HEK293T (cell line): Measurements from ENCODE around the gene RAPGEF5.

ENCODE experiments used
- ARNT ChIP-seq: fragments of 450-650 bp; IDR thresholded peaks from 2 replicates; pipeline ENCODE4 v1.6.1; 2017; ENCODE audit warnings: mild to moderate bottlenecking
- BHLHE40 ChIP-seq: fragments of 450-650 bp; IDR thresholded peaks from 2 replicates; pipeline ENCODE4 v1.6.1; 2016; ENCODE audit warnings: mild to moderate bottlenecking, moderate library complexity, borderline replicate concordance
- FOXA1 ChIP-seq: fragments of 450-650 bp; IDR thresholded peaks from 2 replicates; pipeline ENCODE4 v1.6.1; 2016; ENCODE audit warnings: mild to moderate bottlenecking
- FOXK2 ChIP-seq: fragments of 450-650 bp; IDR thresholded peaks from 2 replicates; pipeline ENCODE4 v1.6.1; 2016; ENCODE audit warnings: mild to moderate bottlenecking
- FOXM1 ChIP-seq: fragments of 450-650 bp; IDR thresholded peaks from 2 replicates; pipeline ENCODE4 v1.6.1; 2017; ENCODE audit warnings: mild to moderate bottlenecking, borderline replicate concordance
- HDGF ChIP-seq: fragments of 450-650 bp; IDR thresholded peaks from 2 replicates; pipeline ENCODE4 v1.6.1; 2017; ENCODE audit warnings: antibody characterized with exemption, borderline replicate concordance
- L3MBTL2 ChIP-seq: fragments of 450-650 bp; conservative IDR thresholded peaks from 2 replicates; pipeline ENCODE4 v1.6.1; 2016; ENCODE audit warnings: mild to moderate bottlenecking
- LEF1 ChIP-seq: fragments of 450-650 bp; IDR thresholded peaks from 2 replicates; pipeline ENCODE4 v1.6.1; 2017; ENCODE audit warnings: mild to moderate bottlenecking, borderline replicate concordance
- NFRKB ChIP-seq: fragments of 450-650 bp; IDR thresholded peaks from 2 replicates; pipeline ENCODE4 v1.6.1; 2016; ENCODE audit warnings: mild to moderate bottlenecking, moderate library complexity
- PKNOX1 ChIP-seq: fragments of 450-650 bp; IDR thresholded peaks from 2 replicates; pipeline ENCODE4 v1.6.1; 2016
- SP1 ChIP-seq: fragments of 450-650 bp; IDR thresholded peaks from 2 replicates; pipeline ENCODE4 v1.6.1; 2017
- SUZ12 ChIP-seq: fragments of 450-650 bp; IDR thresholded peaks from 2 replicates; pipeline ENCODE4 v1.6.1; 2016; ENCODE audit warnings: mild to moderate bottlenecking
- TARDBP ChIP-seq: fragments of 450-650 bp; IDR thresholded peaks from 2 replicates; pipeline ENCODE4 v1.6.1; 2016
- ZNF384 ChIP-seq: fragments of 450-650 bp; IDR thresholded peaks from 2 replicates; pipeline ENCODE4 v1.6.1; 2016

DNA sequence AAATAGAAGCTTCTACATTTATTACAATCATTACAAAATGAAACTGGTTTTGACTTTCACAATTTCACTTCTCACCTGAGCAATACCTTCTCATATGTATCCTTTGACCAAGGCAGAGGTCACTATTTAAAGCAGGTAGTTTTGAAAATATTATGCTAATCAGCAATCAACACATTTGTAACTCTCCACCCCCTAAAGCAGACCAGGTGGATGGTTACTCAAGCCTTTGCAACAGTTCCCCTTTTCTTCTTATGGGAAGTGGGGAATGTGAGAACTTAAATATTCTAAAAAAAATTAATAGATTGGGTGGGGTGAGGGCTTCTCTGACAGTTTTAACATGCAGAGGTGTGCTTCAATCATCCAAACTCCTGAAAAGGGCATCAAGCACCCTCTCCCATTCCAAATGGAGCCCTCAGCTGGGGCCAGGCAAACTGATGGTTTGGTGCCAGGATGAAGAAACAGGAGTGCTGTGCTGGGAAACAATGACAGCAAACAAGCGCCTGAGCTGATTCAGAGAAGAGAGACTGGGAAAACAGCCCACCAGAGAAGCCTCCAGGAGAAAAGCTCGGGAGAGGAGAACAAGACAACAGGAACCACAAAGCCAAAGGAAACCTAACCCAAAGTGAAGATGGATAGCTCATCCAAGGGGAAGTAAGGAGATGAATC is 17.1 kb downstream of the RAPGEF5 start:
- TF ChIP-seq SUZ12 = no peak
- TF ChIP-seq BHLHE40 = no peak
- TF ChIP-seq TARDBP = no peak
- no peak for TF ChIP-seq SP1
- TF ChIP-seq FOXA1 = no peak
- no peak for TF ChIP-seq LEF1
- no peak for TF ChIP-seq FOXM1
- TF ChIP-seq ZNF384 = no peak
- no peak for TF ChIP-seq HDGF
- no peak for TF ChIP-seq PKNOX1
- no peak for TF ChIP-seq FOXK2
- no peak for TF ChIP-seq ARNT
- no peak for TF ChIP-seq L3MBTL2
- no peak for TF ChIP-seq NFRKB
